AG09319 (cell line): ENCODE data around the gene ATP10B.
"Not testable (repeated sequence)": the region's sequence is repeated elsewhere in the genome, so short reads cannot be mapped to it uniquely, and the experiment has no call there.

Source experiments
- DNase-seq: peaks from one replicate; pipeline ENCODE4 v3.0.0-alpha.2; 2010; ENCODE audit warnings: low read depth; ENCODE audit errors: extremely low read depth
- TF ChIP-seq, protein P1 (sequence below): IDR thresholded peaks from 2 replicates; pipeline ENCODE4 v1.5.1; 2011; ENCODE audit warnings: low read depth, mild to moderate bottlenecking, inconsistent platforms, low read length, moderate library complexity

ATP10B gene, protein sequence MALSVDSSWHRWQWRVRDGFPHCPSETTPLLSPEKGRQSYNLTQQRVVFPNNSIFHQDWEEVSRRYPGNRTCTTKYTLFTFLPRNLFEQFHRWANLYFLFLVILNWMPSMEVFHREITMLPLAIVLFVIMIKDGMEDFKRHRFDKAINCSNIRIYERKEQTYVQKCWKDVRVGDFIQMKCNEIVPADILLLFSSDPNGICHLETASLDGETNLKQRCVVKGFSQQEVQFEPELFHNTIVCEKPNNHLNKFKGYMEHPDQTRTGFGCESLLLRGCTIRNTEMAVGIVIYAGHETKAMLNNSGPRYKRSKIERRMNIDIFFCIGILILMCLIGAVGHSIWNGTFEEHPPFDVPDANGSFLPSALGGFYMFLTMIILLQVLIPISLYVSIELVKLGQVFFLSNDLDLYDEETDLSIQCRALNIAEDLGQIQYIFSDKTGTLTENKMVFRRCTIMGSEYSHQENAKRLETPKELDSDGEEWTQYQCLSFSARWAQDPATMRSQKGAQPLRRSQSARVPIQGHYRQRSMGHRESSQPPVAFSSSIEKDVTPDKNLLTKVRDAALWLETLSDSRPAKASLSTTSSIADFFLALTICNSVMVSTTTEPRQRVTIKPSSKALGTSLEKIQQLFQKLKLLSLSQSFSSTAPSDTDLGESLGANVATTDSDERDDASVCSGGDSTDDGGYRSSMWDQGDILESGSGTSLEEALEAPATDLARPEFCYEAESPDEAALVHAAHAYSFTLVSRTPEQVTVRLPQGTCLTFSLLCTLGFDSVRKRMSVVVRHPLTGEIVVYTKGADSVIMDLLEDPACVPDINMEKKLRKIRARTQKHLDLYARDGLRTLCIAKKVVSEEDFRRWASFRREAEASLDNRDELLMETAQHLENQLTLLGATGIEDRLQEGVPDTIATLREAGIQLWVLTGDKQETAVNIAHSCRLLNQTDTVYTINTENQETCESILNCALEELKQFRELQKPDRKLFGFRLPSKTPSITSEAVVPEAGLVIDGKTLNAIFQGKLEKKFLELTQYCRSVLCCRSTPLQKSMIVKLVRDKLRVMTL (N-terminal part only)

DNA sequence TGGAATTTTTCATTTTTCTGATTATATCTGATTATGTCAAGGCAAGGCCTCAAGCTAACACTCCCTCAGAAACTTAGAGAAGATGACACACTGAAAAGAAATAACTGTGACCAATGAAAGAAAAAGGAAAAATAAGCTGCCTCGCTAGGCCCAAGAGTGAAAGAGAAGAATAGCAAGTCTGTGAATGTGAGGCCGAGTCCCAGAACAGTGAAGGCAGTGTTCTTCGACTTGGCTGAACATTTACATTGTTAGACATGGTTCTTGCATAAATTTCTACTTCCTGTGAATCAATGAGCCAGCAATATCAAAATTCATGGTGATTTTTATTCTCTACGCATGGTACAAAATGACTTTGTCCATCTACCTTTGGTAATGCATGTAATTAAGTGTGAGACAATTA lies at the start of gene ATP10B:
TSS of gene ATP10B (minus strand) at position 163 of the 400 bp plus-strand sequence. CDS start 164,137 bp downstream, outside the sequence.
- TF ChIP-seq, protein P1, sequence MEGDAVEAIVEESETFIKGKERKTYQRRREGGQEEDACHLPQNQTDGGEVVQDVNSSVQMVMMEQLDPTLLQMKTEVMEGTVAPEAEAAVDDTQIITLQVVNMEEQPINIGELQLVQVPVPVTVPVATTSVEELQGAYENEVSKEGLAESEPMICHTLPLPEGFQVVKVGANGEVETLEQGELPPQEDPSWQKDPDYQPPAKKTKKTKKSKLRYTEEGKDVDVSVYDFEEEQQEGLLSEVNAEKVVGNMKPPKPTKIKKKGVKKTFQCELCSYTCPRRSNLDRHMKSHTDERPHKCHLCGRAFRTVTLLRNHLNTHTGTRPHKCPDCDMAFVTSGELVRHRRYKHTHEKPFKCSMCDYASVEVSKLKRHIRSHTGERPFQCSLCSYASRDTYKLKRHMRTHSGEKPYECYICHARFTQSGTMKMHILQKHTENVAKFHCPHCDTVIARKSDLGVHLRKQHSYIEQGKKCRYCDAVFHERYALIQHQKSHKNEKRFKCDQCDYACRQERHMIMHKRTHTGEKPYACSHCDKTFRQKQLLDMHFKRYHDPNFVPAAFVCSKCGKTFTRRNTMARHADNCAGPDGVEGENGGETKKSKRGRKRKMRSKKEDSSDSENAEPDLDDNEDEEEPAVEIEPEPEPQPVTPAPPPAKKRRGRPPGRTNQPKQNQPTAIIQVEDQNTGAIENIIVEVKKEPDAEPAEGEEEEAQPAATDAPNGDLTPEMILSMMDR, result no peak
- DNase-seq, result no peak

DNA sequence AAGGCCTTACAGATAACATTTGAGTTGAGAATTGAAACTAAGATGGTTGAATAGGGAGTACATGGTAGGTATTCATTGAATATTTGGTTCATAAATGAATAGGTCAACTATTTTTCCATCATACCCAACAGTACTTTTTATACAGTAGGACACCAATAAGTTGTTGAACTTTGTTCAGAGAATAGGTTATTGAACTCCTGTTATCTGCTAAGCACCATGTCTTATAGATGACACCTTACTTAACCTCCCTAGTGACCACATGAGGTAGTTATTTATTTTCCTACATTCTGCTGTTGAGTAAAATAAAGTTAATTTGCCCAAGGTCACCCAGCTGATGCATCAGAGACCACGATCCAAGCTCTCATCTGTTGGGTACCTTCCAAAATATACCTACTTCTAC lies 49.6 kb upstream of the ATP10B start:
- DNase-seq, result no peak
- TF ChIP-seq, protein P1, result no peak

DNA sequence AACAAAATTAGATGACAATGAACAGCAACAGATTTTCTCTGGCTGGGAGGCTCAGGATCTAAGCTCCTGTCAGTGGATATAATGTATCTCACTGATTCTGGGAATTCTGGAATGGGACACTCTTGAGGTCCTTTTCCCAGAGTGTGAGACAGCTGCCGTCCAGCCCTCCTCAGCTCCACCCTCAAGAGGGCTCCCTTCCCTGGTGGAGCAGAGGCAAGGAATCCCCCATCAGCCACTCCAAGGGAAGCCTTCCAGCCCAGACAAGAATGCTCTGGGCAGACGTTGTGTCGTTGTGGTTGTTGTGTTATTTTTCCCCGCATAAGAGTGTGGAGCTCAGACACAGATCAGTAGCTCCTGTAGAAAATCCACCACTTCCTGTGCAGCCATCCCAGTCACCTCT lies 47.7 kb upstream of the ATP10B start:
- DNase-seq, result no peak
- TF ChIP-seq, protein P1, result no peak

DNA sequence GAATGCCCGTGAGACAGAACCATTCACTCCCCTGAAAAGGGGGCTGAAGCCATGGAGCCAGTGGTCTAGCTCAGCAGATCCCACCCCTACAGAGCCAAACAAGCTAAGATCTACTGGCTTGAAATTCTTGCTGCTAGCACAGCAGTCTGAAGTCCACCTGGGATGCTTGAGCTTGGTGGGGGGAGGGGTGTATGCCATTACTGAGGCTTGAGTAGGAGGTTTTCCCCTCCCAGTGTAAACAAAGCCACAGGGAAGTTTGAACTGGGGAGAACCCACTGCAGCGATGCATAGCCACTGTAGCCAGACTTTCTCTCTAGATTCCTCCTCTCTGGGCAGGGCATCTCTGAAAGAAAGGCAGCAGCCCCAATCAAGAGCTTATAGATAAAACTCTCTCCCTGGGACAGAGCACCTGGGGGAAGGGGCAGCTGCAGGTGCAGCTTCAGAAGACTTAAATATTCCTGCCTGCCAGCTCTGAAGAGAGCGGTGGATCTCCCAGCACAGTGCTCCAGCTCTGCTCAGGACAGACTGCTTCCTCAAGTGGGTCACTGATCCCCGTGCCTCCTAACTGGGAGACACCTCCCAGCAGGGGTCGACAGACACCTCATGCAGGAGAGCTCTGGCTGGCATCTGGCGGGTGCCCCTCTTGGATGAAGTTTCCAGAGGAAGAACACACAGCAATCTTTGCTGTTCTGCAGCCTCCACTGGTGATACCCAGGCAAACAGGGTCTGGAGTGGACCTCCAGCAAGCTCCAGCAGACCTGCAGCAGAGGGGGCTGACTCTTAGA lies 41.4 kb upstream of the ATP10B start:
- DNase-seq, result not testable (repeated sequence)

DNA sequence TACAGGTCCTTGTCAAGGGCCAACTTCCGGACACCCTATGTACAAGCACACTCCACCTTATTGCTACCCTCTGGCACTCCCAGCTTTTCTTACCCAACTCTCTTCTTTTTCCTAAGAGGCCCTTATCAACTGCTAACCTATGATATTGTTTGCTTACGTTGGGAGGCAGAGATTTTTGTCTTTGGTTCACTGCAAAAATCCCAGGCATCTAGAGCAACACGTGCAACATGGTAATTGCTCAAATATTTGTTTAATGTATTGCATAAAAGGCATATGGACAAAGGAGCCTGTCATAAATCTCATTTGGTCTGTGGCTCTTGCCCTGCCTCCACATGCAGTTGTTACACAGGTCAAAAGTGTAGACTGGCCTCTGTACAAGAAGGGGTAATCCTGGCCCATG lies 35.8 kb upstream of the ATP10B start:
- no peak for DNase-seq
- TF ChIP-seq, protein P1, result no peak

GRCh38 chr5:160873560-160874200 lies 21.7 kb upstream of the ATP10B start:
- DNase-seq, result not testable (repeated sequence)

- no peak for DNase-seq
- TF ChIP-seq, protein P1, result no peak
Observed at GRCh38 chr5:160869989-160870521, 18.0 kb upstream of the ATP10B start.
